Stimulated activated CD8-positive, alpha-beta memory T cell treated with anti-CD3 and anti-CD28 coated beads, Interleukin-15, amount 100 ng/mL, for 1 hour (primary cell): Measurements from ENCODE around the gene TLCD3B.
"Not testable (repeated sequence)": the region's sequence is repeated elsewhere in the genome, so short reads cannot be mapped to it uniquely, and the experiment has no call there.

Experiments used
- DNase-seq: peaks from one replicate; pipeline ENCODE4 v3.0.0-alpha.2; 2020; ENCODE audit warnings: low read depth

The TLCD3B gene

DNA sequence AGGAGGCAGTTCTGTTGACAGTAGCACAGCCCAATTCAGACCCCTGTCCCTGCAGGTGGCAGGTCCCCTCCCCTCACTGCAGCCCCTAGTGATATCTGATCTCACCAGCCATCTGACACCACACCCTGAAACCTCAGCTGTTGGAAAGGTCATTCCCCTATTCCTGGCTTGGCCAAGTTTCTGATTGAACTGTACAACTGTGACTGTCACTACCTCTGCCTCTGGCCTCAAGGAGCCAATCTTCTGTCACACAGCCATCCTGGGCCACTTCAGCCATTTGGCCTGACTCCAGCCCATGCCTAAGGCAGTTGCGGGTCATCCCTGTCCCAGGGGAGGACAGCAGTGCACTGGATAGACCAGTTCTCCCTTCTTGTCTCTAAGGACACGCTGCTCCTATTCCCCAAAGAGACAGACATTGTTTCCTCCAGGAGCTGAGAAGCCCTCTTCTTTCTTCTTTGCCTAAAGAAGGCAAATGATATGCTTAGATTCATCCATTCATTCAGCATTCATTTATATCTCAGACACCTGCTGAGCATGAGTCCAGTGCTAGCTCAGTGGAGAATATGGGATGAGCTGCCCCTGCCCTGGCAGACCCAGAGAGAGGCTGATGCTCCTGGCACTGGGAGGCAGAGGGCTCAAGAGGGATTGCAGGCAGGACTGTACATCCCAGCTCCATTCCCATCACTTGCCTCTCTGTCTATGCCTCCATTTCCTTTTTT lies 29.9 kb upstream of the TLCD3B start:
- DNase-seq: no peak

DNA sequence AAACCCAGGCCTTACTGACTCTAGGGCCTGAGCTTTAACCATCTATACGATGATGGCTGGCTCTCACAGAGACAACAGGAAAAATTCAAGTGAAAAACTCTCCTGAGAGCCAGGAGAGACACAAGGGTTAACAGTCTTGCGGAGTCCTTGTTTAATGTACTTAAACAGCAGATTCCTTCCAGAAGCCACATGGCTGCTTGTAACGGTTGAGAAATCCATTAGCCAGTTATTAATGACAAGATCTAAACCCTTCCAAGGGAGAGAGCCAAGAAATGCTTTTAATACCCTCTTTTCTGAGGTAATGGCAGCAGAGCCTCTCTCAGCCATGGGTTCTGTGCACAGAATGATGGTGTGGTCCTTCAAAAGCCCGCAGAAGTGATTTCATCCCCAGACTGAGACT lies 29.3 kb upstream of the TLCD3B start:
- no peak for DNase-seq

- DNase-seq: no peak
Observed at GRCh38 chr16:30054959-30055553, 24.0 kb upstream of the TLCD3B start.

GRCh38 chr16:30054451-30054850 lies 23.4 kb upstream of the TLCD3B start:
- no peak for DNase-seq

GRCh38 chr16:30053376-30054015 lies 22.4 kb upstream of the TLCD3B start:
- no peak for DNase-seq

DNA sequence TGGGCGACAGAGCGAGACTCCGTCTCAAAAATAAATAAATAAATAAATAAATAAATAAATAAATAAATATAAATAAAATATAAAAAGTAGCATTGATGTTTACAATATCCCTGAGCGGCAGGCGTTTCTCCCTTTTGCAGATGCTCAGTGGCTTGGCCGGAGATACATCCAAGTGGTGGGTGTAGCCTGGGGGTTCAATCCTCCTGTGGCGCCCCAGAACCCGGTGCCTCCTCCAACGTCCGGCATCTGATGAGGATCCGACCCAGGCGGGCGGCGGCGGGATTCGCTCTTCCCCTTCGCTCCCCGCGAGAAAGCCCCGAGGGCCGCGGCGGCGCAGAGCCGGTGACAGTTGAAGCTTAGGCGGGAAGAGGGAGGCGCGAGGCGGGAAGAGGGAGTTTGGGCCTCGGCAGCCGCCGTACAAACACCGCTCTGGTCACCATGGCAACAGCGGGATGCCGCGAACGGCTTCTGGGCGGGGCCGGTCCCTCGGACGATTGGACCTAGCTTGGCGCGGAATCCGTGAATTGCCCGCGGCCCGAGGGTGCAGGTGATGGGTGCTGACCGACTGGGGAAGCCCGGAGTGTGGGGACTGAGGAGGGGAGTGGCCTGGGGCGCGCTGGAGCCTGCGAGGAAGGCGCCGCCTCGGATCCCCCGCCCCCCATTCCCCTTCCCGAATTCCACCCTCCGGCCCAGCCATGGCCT lies 21.8 kb upstream of the TLCD3B start:
- peak; percentile 81 for DNase-seq

- DNase-seq: no peak
Observed at GRCh38 chr16:30051518-30051917, 20.4 kb upstream of the TLCD3B start.

GRCh38 chr16:30049871-30050270 lies 18.8 kb upstream of the TLCD3B start:
- DNase-seq: no peak

DNA sequence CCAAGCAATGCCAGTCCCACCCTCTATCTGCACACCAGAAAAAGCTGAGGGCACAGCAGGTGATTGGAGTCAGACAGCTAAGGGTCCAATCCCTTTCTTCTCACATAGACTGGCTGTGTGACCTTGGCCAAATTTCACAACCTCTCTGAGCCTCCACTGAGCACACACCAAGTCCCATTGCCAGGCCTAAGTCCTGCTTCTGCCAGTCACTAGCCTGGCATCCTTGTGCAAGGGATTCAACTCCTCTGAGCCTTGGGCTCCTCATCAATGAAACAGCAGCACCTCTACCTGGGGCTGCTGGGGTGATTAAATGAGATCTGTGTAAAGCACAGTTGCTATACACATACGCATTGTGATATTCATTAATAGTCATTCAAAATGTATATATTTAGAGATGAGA lies 15.5 kb upstream of the TLCD3B start:
- no peak for DNase-seq

DNA sequence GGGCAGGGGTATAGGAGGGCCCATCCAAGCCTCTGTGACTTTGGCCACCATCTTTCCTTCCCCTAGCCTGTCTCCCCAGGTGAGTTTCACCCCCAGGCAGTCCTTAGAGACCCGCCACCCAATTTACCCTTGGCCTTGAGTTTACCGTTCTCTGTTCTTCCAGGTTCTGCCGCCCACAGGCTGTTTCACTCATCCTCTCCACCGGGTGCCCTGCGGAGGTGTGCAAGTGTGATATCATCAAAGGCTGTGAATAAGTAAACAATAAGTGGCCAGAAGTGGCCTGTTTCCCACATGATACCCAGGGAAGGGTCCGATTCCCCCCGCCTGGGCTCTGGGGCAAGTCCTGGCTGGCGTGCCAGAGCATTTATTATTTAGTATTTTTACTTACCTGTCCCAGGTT lies 15.1 kb upstream of the TLCD3B start:
- DNase-seq: no peak

DNA sequence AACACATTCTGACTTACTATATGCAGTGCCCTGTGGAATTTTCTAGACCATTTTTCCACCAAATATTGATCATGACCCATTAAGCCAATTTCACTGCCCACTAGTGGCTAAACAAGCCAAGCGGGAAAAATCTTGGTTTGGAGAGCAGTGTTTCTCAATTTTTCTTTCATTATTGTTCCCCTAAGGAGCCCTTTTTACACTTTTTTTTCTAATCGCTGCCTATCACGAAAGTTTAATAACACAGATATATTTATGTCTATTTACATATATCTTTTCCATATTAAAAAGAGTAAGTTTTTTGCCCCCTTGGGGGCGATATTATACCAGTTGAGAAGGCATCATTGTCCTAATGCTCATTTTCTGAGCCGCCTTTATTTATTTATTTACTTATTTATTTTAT lies 10.8 kb upstream of the TLCD3B start:
- DNase-seq: no peak

GRCh38 chr16:30040690-30041089 lies 9.6 kb upstream of the TLCD3B start:
- DNase-seq: not testable (repeated sequence)

GRCh38 chr16:30040221-30040620 lies 9.2 kb upstream of the TLCD3B start:
- no peak for DNase-seq

- no peak for DNase-seq
Observed at GRCh38 chr16:30033270-30033669, 2.2 kb upstream of the TLCD3B start.

DNA sequence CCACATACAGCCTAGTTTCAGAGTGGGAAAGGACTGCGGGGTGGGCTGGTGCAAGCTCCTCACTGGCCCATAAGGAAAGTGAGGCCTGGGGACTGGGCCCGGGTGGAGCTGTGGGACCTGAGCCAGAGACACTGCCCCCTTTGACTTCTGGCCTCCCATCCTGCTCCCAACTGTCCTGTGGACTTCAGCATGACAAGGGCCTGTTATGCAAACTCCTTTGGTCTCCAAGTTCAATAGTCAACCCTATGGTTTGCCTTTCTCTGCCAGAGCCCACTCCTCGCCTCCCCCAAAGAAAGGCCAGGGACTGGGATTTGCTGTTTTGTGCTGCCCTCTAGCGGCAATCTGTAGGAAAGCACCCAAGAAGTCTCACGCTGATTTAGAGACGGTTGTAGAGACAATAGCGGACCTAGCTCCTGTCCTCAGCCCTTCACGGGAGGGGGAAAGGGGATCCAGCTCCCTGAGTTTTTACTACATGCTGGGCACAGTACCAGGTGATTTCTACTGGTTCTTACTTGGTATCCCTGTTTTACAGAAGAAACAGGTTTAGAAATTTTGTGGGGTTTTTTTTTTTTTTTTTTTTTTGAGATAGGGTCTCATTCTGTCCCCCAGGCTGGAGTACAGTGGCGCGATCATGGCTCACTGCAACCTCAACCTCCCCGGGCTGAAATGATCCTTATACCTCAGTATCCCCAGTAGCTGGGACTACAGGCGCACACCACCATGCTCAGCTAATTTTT lies 1.2 kb upstream of the TLCD3B start:
- DNase-seq: no peak

DNA sequence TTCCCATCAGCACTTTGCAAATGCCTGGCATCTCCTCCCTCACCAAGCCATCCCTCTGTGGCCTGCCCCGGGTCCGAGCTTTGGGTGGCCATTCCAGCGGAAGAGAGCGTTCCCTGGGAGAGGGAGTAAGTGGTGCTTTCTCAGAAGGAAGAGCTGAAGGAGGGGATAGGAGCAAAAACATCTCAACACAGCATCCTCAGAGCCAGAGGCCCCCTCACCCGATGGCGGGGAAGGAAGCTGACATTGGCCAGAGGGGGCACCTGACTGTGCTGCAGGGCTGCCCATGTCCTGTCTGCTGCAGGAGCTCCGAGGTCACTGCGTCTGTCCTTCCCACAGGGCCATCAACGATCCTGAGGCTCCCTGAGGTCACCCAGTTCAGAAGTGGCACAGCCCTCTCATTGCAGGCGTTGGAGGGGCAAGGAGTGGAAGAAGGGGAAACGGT lies 427 bp upstream of the TLCD3B start:
- DNase-seq: no peak

GRCh38 chr16:30030011-30030685 lies 923 bp downstream of the TLCD3B start:
- DNase-seq: no peak

GRCh38 chr16:30028438-30029076 lies 2.5 kb downstream of the TLCD3B start:
- no peak for DNase-seq

DNA sequence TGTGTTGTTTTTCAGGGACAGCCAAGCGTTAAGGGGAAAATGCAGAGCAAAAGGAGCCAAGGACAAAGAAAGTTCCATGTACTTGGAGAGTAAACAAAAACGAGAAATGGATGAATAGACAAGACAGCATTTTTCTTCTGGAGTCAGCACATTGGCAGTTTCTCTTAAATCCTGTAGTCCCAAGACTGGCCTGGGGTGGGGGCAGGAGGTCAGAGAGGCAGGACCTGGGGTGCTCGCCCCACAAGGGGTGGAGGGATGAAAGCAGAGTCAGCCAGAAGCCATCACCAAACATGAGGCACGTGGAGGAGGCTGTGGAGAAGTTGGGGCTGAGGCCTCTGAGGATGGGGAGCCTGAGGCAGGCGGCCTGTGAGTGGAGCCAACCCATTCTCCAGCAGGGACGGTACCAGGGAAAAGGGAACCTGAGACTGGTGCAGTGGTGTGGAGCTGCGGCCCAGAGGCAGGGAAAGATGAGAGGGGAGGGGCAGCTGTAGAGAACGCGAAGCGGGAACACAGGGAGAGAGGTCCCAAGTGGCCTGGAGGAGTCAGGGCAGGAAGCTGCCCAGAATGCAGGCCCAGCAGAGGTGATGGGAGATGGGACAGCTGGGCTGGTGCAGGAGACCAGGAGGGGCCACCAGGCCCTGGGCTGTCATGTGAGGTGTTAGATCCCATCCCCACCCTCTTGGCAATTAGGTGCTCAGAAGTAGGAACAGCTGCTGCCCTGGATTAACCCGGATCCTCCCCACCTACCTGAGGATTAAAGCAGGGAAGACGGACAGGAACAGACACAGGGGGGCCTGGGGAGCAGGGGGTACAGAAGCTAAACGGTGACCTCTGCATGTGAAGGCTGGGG lies 3.3 kb downstream of the TLCD3B start:
- DNase-seq: no peak

DNA sequence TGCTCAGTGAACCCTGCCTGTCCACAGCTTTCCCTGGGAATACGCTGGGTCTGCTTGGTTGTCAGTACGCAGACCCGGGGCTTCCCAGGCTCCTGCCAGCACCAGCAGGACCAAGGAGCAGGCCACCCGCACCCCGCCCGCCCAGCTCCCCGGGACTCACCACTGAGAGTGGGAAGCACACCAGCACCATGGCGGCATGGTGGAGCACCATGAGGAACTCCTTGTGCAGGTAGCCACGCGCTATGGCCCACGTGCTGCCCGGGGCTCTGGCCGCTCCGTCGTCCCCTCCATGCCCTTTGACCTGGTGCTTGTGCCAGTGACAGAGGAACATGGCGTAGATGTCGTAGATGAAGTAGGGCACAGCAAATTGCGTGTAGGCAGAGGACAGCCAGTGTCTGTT lies 4.6 kb downstream of the TLCD3B start:
- no peak for DNase-seq
